IMR-90 (cell line): ENCODE measurements around the gene SPECC1L. TPM values are rescaled to one million over a fixed set of nuclear protein-coding genes. Genes with fewer than 3 reads are reported as not detected.
"Not testable (repeated sequence)": the region's sequence is repeated elsewhere in the genome, so short reads cannot be mapped to it uniquely, and the experiment has no call there.

Source experiments
- ATAC-seq: fragments of 200-7000 bp; cut with Tn5 transposase; 2 replicates; pipeline ENCODE4 v1.9.1; 2020; ENCODE audit warnings: low read depth, mild to moderate bottlenecking, moderate library complexity
- BruUV-seq: library from RNA; stranded (reverse); fragments of 400-500 nt; replicated peaks from 2 replicates; lab custom pipeline; 2021; lab: Mats Ljungman, UMichigan
- CTCF ChIA-PET: fragments of 300-600 bp; formaldehyde crosslinking; extraction: SDS; loops from one replicate; lab custom pipeline; 2021; ENCODE audit warnings: antibody characterized with exemption; lab: Yijun Ruan, JAX
- POLR2A ChIA-PET: fragments of 300-600 bp; sonication (Branson Sonifier 250); formaldehyde crosslinking; loops from one replicate; lab custom pipeline; 2022; ENCODE audit warnings: antibody characterized with exemption; ENCODE audit not compliant: unreplicated experiment; lab: Charles Lee
- DNase-seq: peaks from one replicate; pipeline ENCODE4 v3.0.0; 2013
- H2AFZ ChIP-seq: replicated peaks from 2 replicates; pipeline ENCODE3; 2013; ENCODE audit warnings: low read length, mild to moderate bottlenecking; ENCODE audit not compliant: poor library complexity
- H2AK5ac ChIP-seq: 2 replicates; pipeline ENCODE4 v1.6.1; 2013; ENCODE audit warnings: low read depth, low read length, inconsistent platforms
- H2AK9ac ChIP-seq: replicated peaks from 2 replicates; pipeline ENCODE3; 2013; ENCODE audit warnings: mild to moderate bottlenecking, low read depth, low read length, moderate library complexity; ENCODE audit not compliant: poor library complexity
- H2BK120ac ChIP-seq: 2 replicates; pipeline ENCODE4 v1.6.1; 2013; ENCODE audit warnings: low read depth, low read length, inconsistent platforms
- H2BK15ac ChIP-seq: 3 replicates; pipeline ENCODE4 v1.6.1; 2013; ENCODE audit warnings: low read depth, low read length, inconsistent platforms
- H2BK20ac ChIP-seq: 2 replicates; pipeline ENCODE4 v1.6.1; 2013; ENCODE audit warnings: low read depth, mild to moderate bottlenecking, inconsistent platforms, low read length, moderate library complexity
- H2BK5ac ChIP-seq: 2 replicates; pipeline ENCODE4 v1.6.1; 2013; ENCODE audit warnings: mild to moderate bottlenecking, low read depth, low read length, inconsistent platforms; ENCODE audit not compliant: poor library complexity, severe bottlenecking
- H3K14ac ChIP-seq: replicated peaks from 2 replicates; pipeline ENCODE4 v1.6.1; 2013; ENCODE audit warnings: low read depth, low read length, inconsistent platforms
- H3K18ac ChIP-seq: 2 replicates; pipeline ENCODE4 v1.6.1; 2013; ENCODE audit warnings: low read depth, low read length, control low read depth
- H3K23ac ChIP-seq: 2 replicates; pipeline ENCODE4 v1.6.1; 2013; ENCODE audit warnings: low read depth, low read length, inconsistent platforms
- H3K27ac ChIP-seq: 2 replicates; pipeline ENCODE4 v1.5.1; 2013; ENCODE audit warnings: mild to moderate bottlenecking, control low read depth, low read length; ENCODE audit not compliant: insufficient read depth
- H3K27me3 ChIP-seq: 2 replicates; pipeline ENCODE4 v1.6.1; 2013; ENCODE audit warnings: low read length; ENCODE audit not compliant: control insufficient read depth, insufficient read depth
- H3K36me3 ChIP-seq: 2 replicates; pipeline ENCODE4 v1.6.1; 2013; ENCODE audit warnings: low read length, mixed read lengths; ENCODE audit not compliant: control insufficient read depth, insufficient read depth
- H3K4ac ChIP-seq: 2 replicates; pipeline ENCODE4 v1.6.1; 2013; ENCODE audit warnings: low read depth, low read length, inconsistent platforms
- H3K4me1 ChIP-seq: 2 replicates; pipeline ENCODE4 v1.6.1; 2013; ENCODE audit warnings: low read length, mixed read lengths; ENCODE audit not compliant: control insufficient read depth, insufficient read depth
- H3K4me2 ChIP-seq: 2 replicates; pipeline ENCODE4 v1.6.1; 2013; ENCODE audit warnings: low read depth, mild to moderate bottlenecking, control low read depth, low read length, moderate library complexity
- H3K4me3 ChIP-seq: 2 replicates; pipeline ENCODE4 v1.5.1; 2013; ENCODE audit warnings: low read depth, mild to moderate bottlenecking, control low read depth, low read length, moderate library complexity; ENCODE audit not compliant: insufficient read depth
- H3K56ac ChIP-seq: 2 replicates; pipeline ENCODE4 v1.6.1; 2013; ENCODE audit warnings: low read length, inconsistent platforms; ENCODE audit not compliant: insufficient read depth; ENCODE audit errors: extremely low read depth
- H3K79me1 ChIP-seq, 2 experiments: 2 replicates each; pipeline ENCODE4 v1.6.1; 2013; ENCODE audit warnings: low read length in 2 of 2, inconsistent platforms in 1 of 2, low read depth in 1 of 2
- H3K9ac ChIP-seq: 2 replicates; pipeline ENCODE4 v1.6.1; 2013; ENCODE audit warnings: low read depth, low read length, control low read depth
- H3K9me1 ChIP-seq: 2 replicates; pipeline ENCODE4 v1.6.1; 2013; ENCODE audit warnings: low read length, inconsistent platforms; ENCODE audit not compliant: insufficient read depth
- H3K9me3 ChIP-seq: 2 replicates; pipeline ENCODE4 v1.6.1; 2013; ENCODE audit warnings: low read length; ENCODE audit not compliant: control insufficient read depth, insufficient read depth
- H4K20me1 ChIP-seq: 2 replicates; pipeline ENCODE4 v1.6.1; 2013; ENCODE audit warnings: low read length, inconsistent platforms; ENCODE audit not compliant: insufficient read depth
- H4K5ac ChIP-seq: 2 replicates; pipeline ENCODE4 v1.6.1; 2013; ENCODE audit warnings: mild to moderate bottlenecking, low read depth, low read length, control low read depth
- H4K8ac ChIP-seq, 2 experiments: 2 replicates each; pipeline ENCODE4 v1.6.1; 2013; ENCODE audit warnings: low read depth in 2 of 2, low read length in 2 of 2, control low read depth in 1 of 2, inconsistent platforms in 1 of 2
- H4K91ac ChIP-seq: 2 replicates; pipeline ENCODE4 v1.6.1; 2013; ENCODE audit warnings: low read depth, low read length, inconsistent platforms; ENCODE audit not compliant: insufficient read depth
- WGBS, 2 experiments: methylation state at CpG; one replicate each; pipeline versions ENCODE4 v1.1.5 to v1.1.7; 2013; ENCODE audit warnings: missing lambda C conversion rate in 2 of 2; ENCODE audit not compliant: insufficient read length in 1 of 2; ENCODE audit errors: extremely low coverage in 2 of 2; 5-methylcytosine and 5-hydroxymethylcytosine counted together
- dilution Hi-C: fragments of 300-500 bp; cut with HindIII; formaldehyde crosslinking; loops from one replicate; pipeline ENCODE4 v1.14.3; 2018; ENCODE audit warnings: low sequenced_read_pairs; ENCODE audit not compliant: unreplicated experiment
- in situ Hi-C: fragments of 300-500 bp; cut with MboI; formaldehyde crosslinking; loops from 3 replicates; pipeline ENCODE4 v1.14.3; 2019; ENCODE audit warnings: low sequenced_read_pairs, inconsistent platforms, mixed read lengths
- intact Hi-C: fragments of 100-400 bp; cut with micrococcal nuclease; formaldehyde crosslinking; loops from 2 replicates; pipeline ENCODE4 v1.10.0; 2022
- polyA plus RNA-seq, 3 experiments: library from polyadenylated mRNA; depleted of rRNA; stranded (reverse); fragments of >200 nt; gene quantifications; 2 replicates each; pipeline ENCODE4 v1.2.3, GENCODE V29; 2012; ENCODE audit warnings: low replicate concordance in 1 of 3
- total RNA-seq: library from RNA; depleted of rRNA; stranded (reverse); fragments of >200 nt; gene quantifications from 2 replicates; pipeline ENCODE4 v1.2.3, GENCODE V29; 2012

The SPECC1L gene
- total and polyA plus RNA-seq, 2 of the 4 experiments (the other 2 are of a cell fraction): 18.7 to 44.1 TPM

DNA sequence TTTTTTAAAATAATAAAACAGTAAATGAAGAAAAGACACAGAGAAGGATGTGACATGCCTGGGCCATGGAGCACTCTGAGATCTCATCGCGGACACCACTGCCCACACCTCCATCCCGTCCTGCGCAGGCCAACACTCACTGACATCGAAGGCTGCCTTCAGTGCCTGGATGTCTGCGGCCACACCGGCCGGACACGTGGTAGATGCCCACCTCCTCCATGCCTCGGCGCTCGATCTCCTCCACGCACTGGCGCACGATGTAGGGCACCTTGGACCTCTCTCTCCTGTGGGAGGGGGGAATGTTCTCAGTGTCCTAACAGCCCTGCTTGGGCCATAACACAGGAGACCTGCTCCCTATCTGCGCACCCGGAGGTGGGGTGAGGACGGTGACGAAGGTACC, 7.2 kb upstream of the SPECC1L start:
- H3K4me1 ChIP-seq, H4K20me1 ChIP-seq, H2BK5ac ChIP-seq, H3K4me2 ChIP-seq, H3K27me3 ChIP-seq, H2BK20ac ChIP-seq, H4K91ac ChIP-seq, H2BK15ac ChIP-seq, H3K18ac ChIP-seq, H4K5ac ChIP-seq, H3K23ac ChIP-seq, H3K9me3 ChIP-seq, intact Hi-C loops, H3K79me1 ChIP-seq, H3K14ac ChIP-seq, in situ Hi-C loops, ATAC-seq, dilution Hi-C loops, H3K56ac ChIP-seq, H2AFZ ChIP-seq, DNase-seq, H3K4me3 ChIP-seq, CTCF ChIA-PET, H2AK9ac ChIP-seq, BruUV-seq, POLR2A ChIA-PET, H3K36me3 ChIP-seq, H3K9me1 ChIP-seq: not testable (repeated sequence)
- H3K9ac ChIP-seq: 0 out of 2 replicates have a peak overlapping the region, but pooled peaks have one; percentile 6
- H3K4ac ChIP-seq: peak overlapping the region; percentile 81; the same call in 1 of the 2 replicates
- no CpG with 5 or more reads among the region's 19 CpGs for WGBS, 2 experiments
- H2AK5ac ChIP-seq: peak overlapping the region; percentile 87
- H4K8ac ChIP-seq: peak overlapping the region; percentile 90; a peak in 2 of 4 replicates
- peak overlapping the region; percentile 3; the same call in 1 of the 2 replicates for H3K27ac ChIP-seq
- peak overlapping the region; percentile 64; the same call in 1 of the 2 replicates for H2BK120ac ChIP-seq

DNA sequence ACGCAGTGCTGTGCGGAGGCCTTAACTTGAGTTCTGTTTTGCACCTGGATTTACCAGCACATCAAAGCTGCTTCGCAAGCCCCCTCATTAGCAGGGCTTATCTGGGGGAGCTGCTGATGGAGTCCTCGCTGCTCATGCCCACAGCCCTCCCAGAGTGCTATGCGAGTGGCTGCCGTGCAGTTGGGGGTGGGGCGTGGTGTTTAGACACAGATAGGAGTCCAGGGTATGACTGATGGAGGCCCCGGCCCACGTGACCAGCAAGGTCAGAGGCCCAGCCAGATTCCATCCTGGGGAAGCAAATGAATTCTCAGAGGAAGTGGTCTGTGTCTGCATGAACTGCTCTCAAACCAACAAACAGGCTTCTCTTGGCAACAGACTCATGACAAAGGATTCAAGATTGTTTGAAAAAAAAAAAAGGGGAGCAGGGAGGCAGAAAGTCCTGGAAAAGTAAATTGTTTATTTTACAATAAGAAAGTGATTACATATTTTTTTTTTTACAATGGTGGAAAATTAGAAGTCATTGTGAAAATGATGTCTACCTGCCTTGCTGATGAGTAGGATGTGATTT, 6.2 kb upstream of the SPECC1L start:
- H2AFZ ChIP-seq, H3K4me1 ChIP-seq, in situ Hi-C loops, dilution Hi-C loops, H3K9me3 ChIP-seq, H3K9me1 ChIP-seq, H2BK15ac ChIP-seq, H3K36me3 ChIP-seq, H3K23ac ChIP-seq, H4K20me1 ChIP-seq, H2AK9ac ChIP-seq, POLR2A ChIA-PET, intact Hi-C loops, BruUV-seq, CTCF ChIA-PET, H3K4me3 ChIP-seq, H3K79me1 ChIP-seq, H3K27me3 ChIP-seq, ATAC-seq: not testable (repeated sequence)
- Histone ChIP-seq H2AK5ac (peak overlapping the region; percentile 43; the same call in 1 of the 2 replicates), H2BK5ac (peak overlapping the region; percentile 84), H3K4me2 (peak overlapping the region; percentile 8; the same call in 1 of the 2 replicates), H2BK120ac (peak overlapping the region; percentile 89), H4K8ac (peak overlapping the region; percentile 90), H3K4ac (peak overlapping the region; percentile 81; the same call in 1 of the 2 replicates), H3K27ac (peak overlapping the region; percentile 76), H3K56ac (peak overlapping the region; percentile 67), H3K9ac (0 out of 2 replicates have a peak overlapping the region, but pooled peaks have one; percentile 24), H2BK20ac (peak overlapping the region; percentile 82), H4K5ac (peak overlapping the region; percentile 87), H3K18ac (peak overlapping the region; percentile 51), H3K14ac (peak overlapping the region; percentile 79), H4K91ac (peak overlapping the region; percentile 84)
- WGBS, 2 experiments: no CpG with 5 or more reads among the region's 9 CpGs
- peak; percentile 73 for DNase-seq
